ENCODE measurements around the gene TSPAN9.

GRCh38 chr12:3247629-3248161 is 170.5 kb downstream of the TSPAN9 start:
- TF ChIP-seq ZNF668 (CRISPR knock-in tag; IDR thresholded peaks at IDR 0.05), result no peak
- no peak for TF ChIP-seq ZNF785 (CRISPR knock-in tag; IDR thresholded peaks at IDR 0.05)
- TF ChIP-seq, protein P1, sequence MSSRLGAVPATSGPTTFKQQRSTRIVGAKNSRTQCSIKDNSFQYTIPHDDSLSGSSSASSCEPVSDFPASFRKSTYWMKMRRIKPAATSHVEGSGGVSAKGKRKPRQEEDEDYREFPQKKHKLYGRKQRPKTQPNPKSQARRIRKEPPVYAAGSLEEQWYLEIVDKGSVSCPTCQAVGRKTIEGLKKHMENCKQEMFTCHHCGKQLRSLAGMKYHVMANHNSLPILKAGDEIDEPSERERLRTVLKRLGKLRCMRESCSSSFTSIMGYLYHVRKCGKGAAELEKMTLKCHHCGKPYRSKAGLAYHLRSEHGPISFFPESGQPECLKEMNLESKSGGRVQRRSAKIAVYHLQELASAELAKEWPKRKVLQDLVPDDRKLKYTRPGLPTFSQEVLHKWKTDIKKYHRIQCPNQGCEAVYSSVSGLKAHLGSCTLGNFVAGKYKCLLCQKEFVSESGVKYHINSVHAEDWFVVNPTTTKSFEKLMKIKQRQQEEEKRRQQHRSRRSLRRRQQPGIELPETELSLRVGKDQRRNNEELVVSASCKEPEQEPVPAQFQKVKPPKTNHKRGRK (tag; IDR thresholded peaks at IDR 0.05), result no peak
- TF ChIP-seq GATA2 (CRISPR knock-in tag; IDR thresholded peaks at IDR 0.05), result no peak
- TF ChIP-seq NFXL1 (CRISPR knock-in tag; IDR thresholded peaks at IDR 0.05), result no peak
- no peak for TF ChIP-seq SRF (CRISPR knock-in tag; IDR thresholded peaks at IDR 0.05)

Measured in K562 (cell line).